ENCODE data around the gene B4GALT3.

Gene B4GALT3

DNA sequence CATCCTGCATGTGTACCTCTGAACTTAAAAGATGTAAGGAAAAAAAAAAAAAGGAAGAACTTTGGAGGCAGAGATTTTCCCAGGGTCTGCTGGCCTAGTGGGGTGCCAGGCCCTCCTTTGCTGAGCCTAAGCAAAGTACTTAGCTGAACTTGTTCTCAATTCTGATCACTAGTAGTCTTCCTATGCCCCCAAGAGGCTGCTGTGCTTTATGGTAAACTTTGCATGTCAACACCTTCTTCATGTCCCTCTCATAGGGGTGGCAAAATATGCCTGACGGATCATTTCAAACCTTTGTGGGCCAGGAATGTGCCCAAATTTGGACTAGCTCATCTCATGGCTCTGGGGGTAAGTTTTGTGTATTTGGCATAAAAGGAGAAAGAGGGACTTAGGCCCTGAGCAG is 19.4 kb downstream of the B4GALT3 start:
- peaks cover 17% of the 10 kb centered on the region for H3K36me3 ChIP-seq (ENCODE audit: control insufficient read depth, low read depth, low read length)
- no peaks in the 10 kb centered on the region for H3K27me3 ChIP-seq (ENCODE audit: control insufficient read depth, insufficient read depth, low read length)
- no peak overlapping the region for H3K27ac ChIP-seq (ENCODE audit: low read length)
- H3K9ac ChIP-seq (ENCODE audit: low read length): no peak overlapping the region
- H3K4me1 ChIP-seq (ENCODE audit: control insufficient read depth, low read depth, low read length): peaks cover 11% of the 10 kb centered on the region
- H3K4me3 ChIP-seq (ENCODE audit: low read length): no peak overlapping the region
- no peaks in the 10 kb centered on the region for H3K9me3 ChIP-seq (ENCODE audit: control insufficient read depth, low read depth, low read length)

DNA sequence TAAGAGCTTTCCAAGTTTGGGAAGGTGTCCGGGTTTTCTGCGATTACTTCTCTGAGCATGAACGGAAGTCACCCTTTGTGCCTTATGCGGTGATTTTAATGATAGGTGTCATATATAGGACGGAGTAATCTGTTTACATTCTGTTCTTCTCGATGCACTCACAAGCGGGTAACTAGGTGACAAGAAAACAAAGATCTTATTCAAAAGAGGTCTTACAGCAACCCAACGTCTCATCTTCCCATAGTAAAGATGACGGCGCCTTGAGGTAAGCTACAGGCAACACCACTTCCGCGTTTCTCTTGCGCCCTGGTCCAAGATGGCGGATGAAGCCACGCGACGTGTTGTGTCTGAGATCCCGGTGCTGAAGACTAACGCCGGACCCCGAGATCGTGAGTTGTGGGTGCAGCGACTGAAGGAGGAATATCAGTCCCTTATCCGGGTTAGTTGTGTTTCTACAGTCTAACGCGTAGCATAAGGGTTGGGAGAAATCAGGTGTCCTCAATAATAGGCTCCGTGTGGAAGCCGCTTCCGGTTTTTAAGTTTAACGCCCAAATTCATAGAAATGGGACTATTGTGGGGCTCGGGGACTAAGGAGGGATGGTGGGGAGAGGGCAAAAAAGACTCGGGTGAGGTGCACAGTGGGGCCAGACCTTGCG is 23.5 kb downstream of the B4GALT3 start, which contains the start of gene UFC1:
TSS of gene UFC1 (plus strand) at position 297 of the 656 bp plus-strand sequence. CDS start at position 317, 20 bp downstream.
- peak within 1 kb of the TSS; percentile 98 for H3K4me3 ChIP-seq (ENCODE audit: low read length)
- peaks cover 7% of the 10 kb centered on the region for H3K4me1 ChIP-seq (ENCODE audit: control insufficient read depth, low read depth, low read length)
- H3K9ac ChIP-seq (ENCODE audit: low read length): peak within 1 kb of the TSS; percentile 99
- no peaks in the 10 kb centered on the region for H3K27me3 ChIP-seq (ENCODE audit: control insufficient read depth, insufficient read depth, low read length)
- H3K36me3 ChIP-seq (ENCODE audit: control insufficient read depth, low read depth, low read length): peaks cover 14% of the 10 kb centered on the region
- H3K9me3 ChIP-seq (ENCODE audit: control insufficient read depth, low read depth, low read length): no peaks in the 10 kb centered on the region
- peak within 1 kb of the TSS; percentile 100 for H3K27ac ChIP-seq (ENCODE audit: low read length)

- H3K9ac ChIP-seq (ENCODE audit: low read length): peak overlapping the region; percentile 99
- H3K9me3 ChIP-seq (ENCODE audit: control insufficient read depth, low read depth, low read length): no peaks in the 10 kb centered on the region
- H3K27me3 ChIP-seq (ENCODE audit: control insufficient read depth, insufficient read depth, low read length): no peaks in the 10 kb centered on the region
- H3K4me1 ChIP-seq (ENCODE audit: control insufficient read depth, low read depth, low read length): peaks cover 3% of the 10 kb centered on the region
- H3K27ac ChIP-seq (ENCODE audit: low read length): peak overlapping the region; percentile 24
- H3K4me3 ChIP-seq (ENCODE audit: low read length): peak overlapping the region; percentile 98
- peaks cover 9% of the 10 kb centered on the region for H3K36me3 ChIP-seq (ENCODE audit: control insufficient read depth, low read depth, low read length)
Measured at GRCh38 chr1:161153176-161153575, 24.1 kb downstream of the B4GALT3 start.

GRCh38 chr1:161145832-161146231 is 31.5 kb downstream of the B4GALT3 start:
- Histone ChIP-seq H3K4me3 (ENCODE audit: low read length) (no peak overlapping the region), H3K9me3 (ENCODE audit: control insufficient read depth, low read depth, low read length) (no peaks in the 10 kb centered on the region), H3K36me3 (ENCODE audit: control insufficient read depth, low read depth, low read length) (no peaks in the 10 kb centered on the region), H3K27ac (ENCODE audit: low read length) (no peak overlapping the region), H3K9ac (ENCODE audit: low read length) (no peak overlapping the region), H3K27me3 (ENCODE audit: control insufficient read depth, insufficient read depth, low read length) (no peaks in the 10 kb centered on the region), H3K4me1 (ENCODE audit: control insufficient read depth, low read depth, low read length) (no peaks in the 10 kb centered on the region)

DNA sequence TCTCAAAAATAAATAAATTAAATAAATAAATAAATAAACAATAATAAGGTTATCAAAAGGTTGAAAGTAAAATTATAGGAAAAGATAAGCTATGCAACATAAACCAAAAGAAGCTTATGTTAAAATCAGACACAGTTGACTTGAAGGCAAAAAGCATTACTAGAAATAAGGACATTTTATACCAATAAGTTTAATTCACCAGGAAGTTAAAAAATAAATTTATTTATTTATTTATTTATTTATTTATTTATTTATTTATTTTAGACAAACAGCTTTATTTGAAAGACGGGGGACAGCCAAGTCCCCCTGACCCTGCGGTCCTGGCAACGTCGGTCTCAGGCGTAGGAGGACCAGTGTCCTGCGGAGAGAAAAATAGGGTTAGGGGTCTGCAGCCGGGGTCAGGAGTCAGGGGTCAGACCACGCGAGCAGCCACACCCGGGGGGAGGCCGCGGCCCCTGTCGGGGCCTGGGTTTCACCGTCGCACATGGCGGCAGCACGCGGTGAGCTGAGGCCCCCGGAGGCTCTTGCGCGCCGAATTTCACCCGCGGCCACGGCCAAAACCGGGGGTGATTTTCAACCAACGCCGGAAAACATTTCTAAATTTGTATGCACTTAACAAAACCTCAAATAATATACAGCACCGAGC is 36.4 kb downstream of the B4GALT3 start:
- H3K4me3 ChIP-seq (ENCODE audit: low read length): no peak overlapping the region
- no peaks in the 10 kb centered on the region for H3K9me3 ChIP-seq (ENCODE audit: control insufficient read depth, low read depth, low read length)
- no peak overlapping the region for H3K27ac ChIP-seq (ENCODE audit: low read length)
- no peak overlapping the region for H3K9ac ChIP-seq (ENCODE audit: low read length)
- no peaks in the 10 kb centered on the region for H3K36me3 ChIP-seq (ENCODE audit: control insufficient read depth, low read depth, low read length)
- H3K27me3 ChIP-seq (ENCODE audit: control insufficient read depth, insufficient read depth, low read length): no peaks in the 10 kb centered on the region
- no peaks in the 10 kb centered on the region for H3K4me1 ChIP-seq (ENCODE audit: control insufficient read depth, low read depth, low read length)

GRCh38 chr1:161139766-161140165 is 37.5 kb downstream of the B4GALT3 start:
- no peak overlapping the region for H3K27ac ChIP-seq (ENCODE audit: low read length)
- H3K27me3 ChIP-seq (ENCODE audit: control insufficient read depth, insufficient read depth, low read length): no peaks in the 10 kb centered on the region
- no peaks in the 10 kb centered on the region for H3K36me3 ChIP-seq (ENCODE audit: control insufficient read depth, low read depth, low read length)
- H3K9me3 ChIP-seq (ENCODE audit: control insufficient read depth, low read depth, low read length): no peaks in the 10 kb centered on the region
- H3K4me1 ChIP-seq (ENCODE audit: control insufficient read depth, low read depth, low read length): no peaks in the 10 kb centered on the region
- H3K4me3 ChIP-seq (ENCODE audit: low read length): no peak overlapping the region
- no peak overlapping the region for H3K9ac ChIP-seq (ENCODE audit: low read length)

GRCh38 chr1:161138431-161138830 is 38.9 kb downstream of the B4GALT3 start:
- Histone ChIP-seq H3K4me3 (ENCODE audit: low read length) (no peak overlapping the region), H3K27me3 (ENCODE audit: control insufficient read depth, insufficient read depth, low read length) (no peaks in the 10 kb centered on the region), H3K9ac (ENCODE audit: low read length) (no peak overlapping the region), H3K36me3 (ENCODE audit: control insufficient read depth, low read depth, low read length) (no peaks in the 10 kb centered on the region), H3K9me3 (ENCODE audit: control insufficient read depth, low read depth, low read length) (no peaks in the 10 kb centered on the region), H3K27ac (ENCODE audit: low read length) (no peak overlapping the region), H3K4me1 (ENCODE audit: control insufficient read depth, low read depth, low read length) (no peaks in the 10 kb centered on the region)

DNA sequence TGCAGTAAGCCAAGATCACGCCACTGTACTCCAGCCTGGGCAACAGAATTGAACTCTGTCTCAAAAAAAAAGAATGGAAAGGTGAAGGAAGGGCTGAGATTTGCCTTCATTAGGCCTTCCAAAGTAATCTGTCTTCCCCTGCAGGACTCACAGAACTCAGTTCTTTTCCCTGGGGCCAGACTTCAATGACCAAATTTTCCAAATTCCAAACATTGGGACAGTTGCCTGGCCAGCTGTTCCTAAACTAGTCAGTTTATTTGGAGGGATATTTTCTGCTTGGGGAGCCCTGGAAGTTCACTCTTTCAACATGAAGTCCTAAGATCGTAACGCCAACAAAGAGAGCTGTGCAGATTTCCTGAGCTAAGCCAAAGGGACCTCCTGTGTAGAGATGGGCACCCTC is 39.4 kb downstream of the B4GALT3 start:
- Histone ChIP-seq H3K4me3 (ENCODE audit: low read length) (no peak overlapping the region), H3K36me3 (ENCODE audit: control insufficient read depth, low read depth, low read length) (no peaks in the 10 kb centered on the region), H3K9ac (ENCODE audit: low read length) (no peak overlapping the region), H3K27ac (ENCODE audit: low read length) (no peak overlapping the region), H3K27me3 (ENCODE audit: control insufficient read depth, insufficient read depth, low read length) (no peaks in the 10 kb centered on the region), H3K4me1 (ENCODE audit: control insufficient read depth, low read depth, low read length) (no peaks in the 10 kb centered on the region), H3K9me3 (ENCODE audit: control insufficient read depth, low read depth, low read length) (no peaks in the 10 kb centered on the region)

DNA sequence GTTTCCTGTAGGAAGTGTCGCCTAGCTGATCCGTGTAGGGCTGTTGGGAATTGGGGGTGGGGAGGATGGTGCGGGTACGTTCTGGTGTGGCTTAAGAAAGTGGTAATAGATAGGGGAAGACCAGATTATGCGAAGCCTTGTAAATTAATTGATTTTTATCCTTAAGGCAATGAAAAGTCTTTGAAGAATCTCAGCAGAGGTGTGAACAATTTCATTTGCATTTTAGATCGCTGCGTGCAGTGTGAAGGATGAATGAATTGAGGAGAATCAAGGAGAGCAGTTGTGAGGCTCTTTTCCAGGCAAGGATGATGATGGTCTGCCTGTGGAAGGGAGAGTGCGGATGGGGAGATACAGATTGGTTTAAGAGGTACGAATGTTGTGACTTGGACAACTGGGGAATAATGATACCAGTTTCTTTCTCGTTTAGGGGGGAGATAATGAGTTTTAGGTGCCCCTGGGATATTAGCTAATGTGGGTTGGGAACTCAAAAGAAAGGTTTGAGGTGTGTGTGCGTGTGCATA is 44.0 kb downstream of the B4GALT3 start:
- Histone ChIP-seq H3K4me1 (ENCODE audit: control insufficient read depth, low read depth, low read length) (peaks cover 9% of the 10 kb centered on the region), H3K9me3 (ENCODE audit: control insufficient read depth, low read depth, low read length) (no peaks in the 10 kb centered on the region), H3K4me3 (ENCODE audit: low read length) (peak overlapping the region; percentile 84), H3K9ac (ENCODE audit: low read length) (peak overlapping the region; percentile 88), H3K27me3 (ENCODE audit: control insufficient read depth, insufficient read depth, low read length) (no peaks in the 10 kb centered on the region), H3K36me3 (ENCODE audit: control insufficient read depth, low read depth, low read length) (peaks cover 13% of the 10 kb centered on the region), H3K27ac (ENCODE audit: low read length) (peak overlapping the region; percentile 98)

- peak within 1 kb of the TSS; percentile 98 for H3K27ac ChIP-seq (ENCODE audit: low read length)
- H3K27me3 ChIP-seq (ENCODE audit: control insufficient read depth, insufficient read depth, low read length): no peaks in the 10 kb centered on the region
- peak within 1 kb of the TSS; percentile 88 for H3K9ac ChIP-seq (ENCODE audit: low read length)
- H3K9me3 ChIP-seq (ENCODE audit: control insufficient read depth, low read depth, low read length): no peaks in the 10 kb centered on the region
- H3K4me3 ChIP-seq (ENCODE audit: low read length): peak within 1 kb of the TSS; percentile 84
- H3K36me3 ChIP-seq (ENCODE audit: control insufficient read depth, low read depth, low read length): peaks cover 20% of the 10 kb centered on the region
- H3K4me1 ChIP-seq (ENCODE audit: control insufficient read depth, low read depth, low read length): peaks cover 9% of the 10 kb centered on the region
Measured at GRCh38 chr1:161132410-161133219, 44.7 kb downstream of the B4GALT3 start, which contains the start of gene DEDD. Gene DEDD, minus strand, starts transcription at chr1:161132667. Its CDS starts 8,205 bp downstream, at chr1:161124462.

Data from iPS-18a (cell line).